ENCODE results near the gene PCDHGA6.

PCDHGA6 gene

DNA sequence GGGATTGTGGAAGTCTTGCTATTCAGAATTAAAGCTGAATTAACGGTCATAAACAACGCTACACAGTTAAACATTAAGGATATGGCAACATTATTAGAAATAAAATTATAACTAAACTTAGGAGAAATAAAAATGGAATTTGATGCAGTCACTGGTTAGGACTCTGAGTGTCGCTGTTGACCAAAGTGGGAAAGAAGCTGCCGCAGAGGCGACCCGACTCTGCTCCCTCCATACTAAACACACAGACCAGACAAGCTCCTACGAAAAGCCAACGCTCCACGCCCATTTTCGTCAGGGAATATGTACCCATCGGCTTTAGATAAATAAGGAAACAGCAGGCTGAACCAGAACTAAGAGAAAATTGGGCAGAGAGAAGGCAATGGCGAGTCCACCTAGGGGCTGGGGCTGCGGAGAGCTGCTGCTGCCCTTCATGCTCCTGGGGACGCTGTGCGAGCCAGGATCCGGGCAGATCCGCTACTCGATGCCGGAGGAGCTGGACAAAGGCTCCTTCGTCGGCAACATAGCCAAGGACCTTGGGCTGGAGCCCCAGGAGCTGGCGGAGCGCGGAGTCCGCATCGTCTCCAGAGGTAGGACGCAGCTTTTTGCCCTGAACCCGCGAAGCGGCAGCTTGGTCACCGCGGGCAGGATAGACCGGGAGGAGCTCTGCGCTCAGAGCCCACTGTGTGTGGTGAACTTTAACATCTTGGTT lies 9.6 kb upstream of the PCDHGA6 start, which contains the start of gene PCDHGA5:
Gene PCDHGA5, plus strand, starts transcription at position 211 of the 709 bp plus-strand sequence. Its CDS starts 169 bp downstream, at position 380.
- intact Hi-C loops (cut with DNase I; ENCODE audit: low total_unique reads): no loop called here
- H3K4me3 ChIP-seq: peak within 1 kb of the TSS; percentile 14 to 29
- H3K4me1 ChIP-seq: no peaks in the 10 kb centered on the region
- TF ChIP-seq, protein P1, sequence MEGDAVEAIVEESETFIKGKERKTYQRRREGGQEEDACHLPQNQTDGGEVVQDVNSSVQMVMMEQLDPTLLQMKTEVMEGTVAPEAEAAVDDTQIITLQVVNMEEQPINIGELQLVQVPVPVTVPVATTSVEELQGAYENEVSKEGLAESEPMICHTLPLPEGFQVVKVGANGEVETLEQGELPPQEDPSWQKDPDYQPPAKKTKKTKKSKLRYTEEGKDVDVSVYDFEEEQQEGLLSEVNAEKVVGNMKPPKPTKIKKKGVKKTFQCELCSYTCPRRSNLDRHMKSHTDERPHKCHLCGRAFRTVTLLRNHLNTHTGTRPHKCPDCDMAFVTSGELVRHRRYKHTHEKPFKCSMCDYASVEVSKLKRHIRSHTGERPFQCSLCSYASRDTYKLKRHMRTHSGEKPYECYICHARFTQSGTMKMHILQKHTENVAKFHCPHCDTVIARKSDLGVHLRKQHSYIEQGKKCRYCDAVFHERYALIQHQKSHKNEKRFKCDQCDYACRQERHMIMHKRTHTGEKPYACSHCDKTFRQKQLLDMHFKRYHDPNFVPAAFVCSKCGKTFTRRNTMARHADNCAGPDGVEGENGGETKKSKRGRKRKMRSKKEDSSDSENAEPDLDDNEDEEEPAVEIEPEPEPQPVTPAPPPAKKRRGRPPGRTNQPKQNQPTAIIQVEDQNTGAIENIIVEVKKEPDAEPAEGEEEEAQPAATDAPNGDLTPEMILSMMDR (IDR thresholded peaks at IDR 0.05): no peak
- peaks cover 0 to 3% of the 10 kb centered on the region in 2 donors for H3K27me3 ChIP-seq
- H3K27ac ChIP-seq: no peak within 1 kb of the TSS
- no peak for DNase-seq
- peaks cover 21 to 98% (median 84%) of the 10 kb centered on the region in 3 donors for H3K9me3 ChIP-seq
- H3K36me3 ChIP-seq: peaks cover 0 to 34% (median 34%) of the 10 kb centered on the region in 3 donors

DNA sequence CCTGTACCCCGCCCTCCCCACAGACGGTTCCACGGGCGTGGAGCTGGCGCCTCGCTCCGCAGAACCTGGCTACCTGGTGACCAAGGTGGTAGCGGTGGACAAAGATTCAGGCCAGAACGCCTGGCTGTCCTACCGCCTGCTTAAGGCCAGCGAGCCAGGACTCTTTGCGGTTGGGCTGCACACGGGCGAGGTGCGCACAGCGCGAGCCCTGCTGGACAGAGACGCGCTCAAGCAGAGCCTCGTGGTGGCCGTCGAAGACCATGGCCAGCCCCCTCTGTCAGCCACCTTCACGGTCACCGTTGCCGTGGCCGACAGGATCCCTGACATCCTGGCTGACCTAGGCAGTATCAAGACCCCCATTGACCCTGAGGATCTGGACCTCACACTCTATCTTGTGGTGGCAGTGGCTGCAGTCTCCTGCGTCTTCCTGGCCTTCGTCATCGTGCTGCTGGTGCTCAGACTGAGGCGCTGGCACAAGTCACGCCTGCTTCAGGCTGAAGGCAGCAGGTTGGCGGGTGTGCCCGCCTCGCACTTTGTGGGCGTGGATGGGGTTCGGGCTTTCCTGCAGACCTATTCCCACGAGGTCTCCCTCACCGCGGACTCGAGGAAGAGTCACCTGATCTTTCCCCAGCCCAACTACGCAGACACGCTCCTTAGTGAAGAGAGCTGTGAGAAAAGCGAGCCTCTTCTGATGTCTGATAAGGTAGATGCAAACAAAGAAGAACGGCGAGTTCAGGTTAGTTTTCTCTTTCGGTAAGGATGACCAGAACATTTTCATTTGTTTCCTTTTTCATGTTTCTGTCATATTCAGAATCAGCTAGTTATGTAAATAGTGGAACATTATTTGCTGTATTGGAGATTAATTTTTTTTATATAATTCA lies 7.4 kb upstream of the PCDHGA6 start:
- peaks cover 0 to 46% (median 37%) of the 10 kb centered on the region in 3 donors for H3K36me3 ChIP-seq
- no peak overlapping the region for H3K27ac ChIP-seq
- intact Hi-C loops (cut with DNase I; ENCODE audit: low total_unique reads): no loop called here
- TF ChIP-seq, protein P1 (IDR thresholded peaks at IDR 0.05): no peak
- no peak for DNase-seq
- H3K4me1 ChIP-seq: no peaks in the 10 kb centered on the region
- H3K4me3 ChIP-seq: no peak overlapping the region
- H3K9me3 ChIP-seq: peaks cover 21 to 98% (median 87%) of the 10 kb centered on the region in 3 donors
- peaks cover 0 to 3% of the 10 kb centered on the region in 2 donors for H3K27me3 ChIP-seq

DNA sequence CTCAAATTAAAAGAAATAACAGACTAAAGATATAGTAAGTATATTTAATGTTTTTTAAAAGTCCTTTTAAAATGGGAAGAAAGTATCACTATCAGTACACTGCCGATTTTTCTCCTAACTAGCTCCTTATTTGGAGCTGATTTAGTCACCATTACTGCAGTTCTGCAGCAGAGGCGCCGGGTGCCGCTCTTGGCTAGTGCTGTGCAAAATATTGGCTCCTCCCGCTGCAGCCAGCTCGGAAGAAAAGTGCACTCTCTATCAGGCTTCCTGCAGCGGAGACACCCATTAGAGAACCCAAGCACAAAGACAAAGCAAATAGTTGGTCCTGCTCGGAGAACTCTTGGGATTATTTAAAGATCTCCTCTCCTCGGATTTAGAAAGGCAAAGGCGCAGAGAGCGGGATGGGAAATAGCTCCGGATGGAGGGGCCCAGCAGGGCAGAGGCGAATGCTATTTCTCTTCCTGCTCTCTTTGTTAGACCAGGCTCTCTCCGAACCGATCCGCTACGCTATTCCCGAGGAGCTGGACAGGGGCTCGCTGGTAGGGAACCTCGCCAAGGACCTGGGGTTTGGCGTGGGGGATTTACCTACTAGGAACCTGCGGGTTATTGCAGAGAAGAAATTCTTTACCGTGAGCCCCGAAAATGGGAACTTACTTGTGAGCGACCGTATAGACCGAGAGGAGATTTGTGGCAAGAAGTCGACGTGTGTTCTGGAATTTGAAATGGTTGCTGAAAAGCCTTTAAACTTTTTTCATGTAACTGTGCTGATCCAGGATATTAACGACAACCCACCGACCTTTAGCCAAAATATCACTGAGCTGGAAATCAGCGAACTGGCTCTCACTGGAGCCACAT lies 3.5 kb upstream of the PCDHGA6 start, which contains the start of gene PCDHGB3:
Gene PCDHGB3, plus strand, starts transcription at position 249 of the 855 bp plus-strand sequence. Its CDS starts 153 bp downstream, at position 402.
- peak within 1 kb of the TSS; percentile 28 to 35 for H3K4me3 ChIP-seq

DNA sequence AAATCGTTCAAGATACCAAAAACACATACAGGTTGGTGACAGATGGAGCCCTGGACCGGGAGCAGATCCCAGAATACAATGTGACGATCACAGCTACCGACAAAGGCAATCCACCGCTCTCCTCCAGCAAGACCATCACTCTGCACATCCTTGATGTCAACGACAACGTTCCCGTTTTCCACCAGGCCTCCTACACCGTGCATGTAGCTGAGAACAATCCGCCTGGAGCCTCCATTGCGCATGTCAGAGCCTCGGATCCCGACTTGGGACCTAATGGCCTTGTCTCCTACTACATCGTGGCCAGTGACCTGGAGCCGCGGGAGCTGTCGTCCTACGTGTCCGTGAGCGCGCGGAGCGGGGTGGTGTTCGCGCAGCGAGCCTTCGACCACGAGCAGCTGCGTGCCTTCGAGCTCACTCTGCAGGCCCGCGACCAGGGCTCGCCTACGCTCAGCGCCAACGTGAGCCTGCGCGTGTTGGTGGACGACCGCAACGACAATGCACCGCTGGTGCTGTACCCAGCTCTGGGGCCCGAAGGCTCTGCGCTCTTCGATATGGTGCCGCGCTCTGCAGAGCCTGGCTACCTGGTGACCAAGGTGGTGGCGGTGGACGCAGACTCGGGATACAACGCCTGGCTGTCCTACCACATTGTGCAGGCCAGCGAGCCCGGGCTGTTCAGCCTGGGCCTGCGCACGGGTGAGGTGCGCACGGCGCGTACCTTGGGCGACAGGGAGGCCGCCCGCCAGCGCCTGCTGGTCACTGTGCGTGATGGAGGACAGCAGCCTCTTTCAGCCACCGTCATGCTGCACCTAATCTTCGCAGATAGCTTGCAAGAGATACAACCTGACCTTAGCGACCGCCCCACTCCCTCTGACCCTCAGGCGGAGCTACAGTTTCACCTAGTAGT lies 1.9 kb upstream of the PCDHGA6 start:
- no peak overlapping the region for H3K4me3 ChIP-seq
- intact Hi-C loops (cut with DNase I; ENCODE audit: low total_unique reads): no loop called here
- H3K27me3 ChIP-seq: no peaks in the 10 kb centered on the region
- peaks cover 6 to 99% (median 90%) of the 10 kb centered on the region in 3 donors for H3K9me3 ChIP-seq
- no peak overlapping the region for H3K27ac ChIP-seq
- peaks cover 0 to 57% (median 53%) of the 10 kb centered on the region in 3 donors for H3K36me3 ChIP-seq
- TF ChIP-seq, protein P1 (IDR thresholded peaks at IDR 0.05): no peak
- DNase-seq: no peak
- H3K4me1 ChIP-seq: no peaks in the 10 kb centered on the region

More for the DNA sequence above, 3.5 kb upstream of the PCDHGA6 start, which contains the start of gene PCDHGB3:
- peaks cover 17 to 99% (median 89%) of the 10 kb centered on the region in 3 donors for H3K9me3 ChIP-seq
- no peaks in the 10 kb centered on the region for H3K27me3 ChIP-seq
- DNase-seq: peak in 1 of 2 donors; percentile 37
- intact Hi-C loops (cut with DNase I; ENCODE audit: low total_unique reads): no loop called here
- TF ChIP-seq, protein P1 (IDR thresholded peaks at IDR 0.05): peak in 1 of 2 experiments; percentile 28
- H3K4me1 ChIP-seq: no peaks in the 10 kb centered on the region
- no peak within 1 kb of the TSS for H3K27ac ChIP-seq
- H3K36me3 ChIP-seq: peaks cover 0 to 67% (median 41%) of the 10 kb centered on the region in 3 donors
